Suppressor macrophage (primary cell): Measurements from ENCODE around the gene CHRDL2.

Experiments used
- DNase-seq, 4 experiments: peaks; one replicate each; pipeline ENCODE4 v3.0.0-alpha.2; 2020 to 2022

Gene CHRDL2

GRCh38 chr11:74710281-74710938 is 20.8 kb downstream of the CHRDL2 start:
- DNase-seq = no peak

- DNase-seq = no peak
These were observed 22.1 kb downstream of the CHRDL2 start for GRCh38 chr11:74709175-74709574.

- DNase-seq = no peak
These were observed 23.4 kb downstream of the CHRDL2 start for GRCh38 chr11:74707602-74708510.

- DNase-seq = no peak
These were observed 24.0 kb downstream of the CHRDL2 start for GRCh38 chr11:74707182-74707581.

GRCh38 chr11:74703211-74703610 is 28.0 kb downstream of the CHRDL2 start:
- DNase-seq = no peak

GRCh38 chr11:74702383-74703007 is 28.7 kb downstream of the CHRDL2 start:
- DNase-seq = peak; percentile 78 to 86 (median 81)

GRCh38 chr11:74701351-74701750 is 29.9 kb downstream of the CHRDL2 start:
- DNase-seq = peak in 2 of 4 experiments; percentile 15 to 22

GRCh38 chr11:74699615-74700396 is 31.4 kb downstream of the CHRDL2 start:
- DNase-seq = no peak

GRCh38 chr11:74697722-74698121 is 33.5 kb downstream of the CHRDL2 start:
- no peak for DNase-seq

GRCh38 chr11:74696939-74697675 is 34.1 kb downstream of the CHRDL2 start:
- DNase-seq = peak in 3 of 4 experiments; percentile 13 to 43 (median 18)

- DNase-seq = no peak
These were observed 34.7 kb downstream of the CHRDL2 start for GRCh38 chr11:74696500-74696899.

- DNase-seq = no peak
These were observed 35.4 kb downstream of the CHRDL2 start for GRCh38 chr11:74695705-74696280.

- no peak for DNase-seq
These were observed 36.9 kb downstream of the CHRDL2 start for GRCh38 chr11:74694136-74694930.

- no peak for DNase-seq
These were observed 37.7 kb downstream of the CHRDL2 start for GRCh38 chr11:74693531-74693930.

GRCh38 chr11:74691755-74692154 is 39.5 kb downstream of the CHRDL2 start:
- no peak for DNase-seq

- DNase-seq = no peak
These were observed 41.6 kb downstream of the CHRDL2 start for GRCh38 chr11:74689666-74690065.

GRCh38 chr11:74687237-74688023 is 43.8 kb downstream of the CHRDL2 start:
- DNase-seq = peak; percentile 37 to 76 (median 66)

- DNase-seq = peak; percentile 52 to 77 (median 76)
These were observed 44.4 kb downstream of the CHRDL2 start for GRCh38 chr11:74686792-74687191.

- peak; percentile 88 to 97 (median 94) for DNase-seq
These were observed 45.3 kb downstream of the CHRDL2 start for GRCh38 chr11:74685905-74686304.

GRCh38 chr11:74685338-74685737 is 45.9 kb downstream of the CHRDL2 start:
- DNase-seq = peak in 2 of 4 experiments; percentile 11 to 30
